SKM-1 (cell line): ENCODE measurements around the gene PPP1R9A.

Source experiments
- DNase-seq: peaks from one replicate; lab custom pipeline; 2025; ENCODE audit not compliant: unreplicated experiment; lab: John Stamatoyannopoulos, UW

PPP1R9A gene

DNA sequence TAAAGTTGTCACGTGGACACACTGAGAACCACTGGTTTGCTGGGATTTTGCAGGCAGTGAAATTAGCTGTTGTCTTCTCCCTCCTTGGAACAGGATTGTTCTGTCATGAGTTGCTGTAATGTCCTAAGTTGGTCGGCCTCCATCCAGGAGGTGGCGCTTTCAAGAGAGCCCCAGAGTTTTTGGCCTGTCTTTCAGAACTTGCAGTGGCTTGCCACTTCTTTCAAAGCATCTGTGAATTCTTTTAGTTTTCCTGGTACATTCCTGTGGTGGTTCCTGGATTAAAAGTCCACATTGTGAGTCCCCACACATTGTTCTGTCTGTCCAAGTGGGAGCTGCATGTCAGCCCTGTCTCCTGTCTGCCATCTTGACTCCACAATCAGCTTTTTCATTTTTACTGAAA is 283.1 kb downstream of the PPP1R9A start:
- no peak for DNase-seq

- DNase-seq = no peak
Measured at GRCh38 chr7:95191795-95192194, 284.4 kb downstream of the PPP1R9A start.

DNA sequence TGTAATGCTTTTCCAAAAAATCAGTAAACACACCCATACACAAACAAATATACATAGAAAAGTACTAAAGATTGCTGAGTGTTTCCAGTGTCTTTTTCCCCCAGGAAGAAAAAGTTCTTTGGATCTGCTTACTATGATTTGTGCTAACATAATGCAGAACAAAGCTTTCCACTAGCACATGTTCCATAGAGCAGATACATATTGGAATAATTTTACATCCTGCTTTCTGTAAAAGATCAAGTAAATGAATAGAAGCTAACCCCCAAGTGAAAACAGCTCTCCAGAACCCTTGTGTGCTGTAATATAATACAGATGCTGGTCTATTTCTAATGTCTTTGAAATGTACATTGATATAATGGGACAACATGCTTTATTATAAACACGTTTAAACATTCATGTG is 291.5 kb downstream of the PPP1R9A start:
- no peak for DNase-seq

GRCh38 chr7:95199779-95200558 is 292.6 kb downstream of the PPP1R9A start:
- no peak for DNase-seq

DNA sequence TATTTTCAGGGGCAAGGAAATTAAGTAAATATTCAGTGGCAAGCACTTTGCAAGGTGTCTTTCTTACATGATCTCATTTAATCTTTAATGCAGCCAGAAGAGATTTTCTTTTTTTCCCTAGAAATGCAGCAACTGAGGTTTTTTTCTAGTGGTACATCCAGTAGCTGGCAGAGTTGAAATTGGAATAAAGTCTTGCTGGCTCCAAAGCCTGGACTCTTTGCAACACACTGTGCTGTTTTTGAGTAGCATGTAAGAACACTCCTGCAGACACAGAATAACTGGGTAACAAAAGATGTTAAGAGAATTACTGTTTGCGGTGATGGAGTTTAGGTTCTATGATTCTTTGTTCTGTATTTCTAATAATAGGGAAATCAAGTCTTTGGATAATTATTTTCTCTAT is 293.3 kb downstream of the PPP1R9A start:
- DNase-seq = no peak

DNA sequence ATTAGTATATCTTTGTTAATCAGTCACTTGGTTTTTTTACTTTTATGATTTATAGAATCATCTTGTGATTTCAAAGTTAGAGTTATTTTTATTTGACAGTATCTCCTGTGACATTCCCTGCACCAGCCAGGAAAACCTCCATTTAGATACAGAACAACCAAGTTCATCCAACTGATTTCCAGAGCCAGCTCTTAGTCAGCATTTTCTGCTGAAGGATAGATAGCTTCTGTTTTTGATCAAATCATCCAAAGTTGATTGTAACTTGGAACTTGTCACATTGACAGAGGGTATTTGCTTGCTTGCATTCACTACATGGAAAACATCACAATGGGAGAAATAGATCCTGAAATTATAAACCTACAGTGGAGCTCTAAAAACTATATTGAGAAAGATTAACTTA is 294.3 kb downstream of the PPP1R9A start:
- DNase-seq = no peak

DNA sequence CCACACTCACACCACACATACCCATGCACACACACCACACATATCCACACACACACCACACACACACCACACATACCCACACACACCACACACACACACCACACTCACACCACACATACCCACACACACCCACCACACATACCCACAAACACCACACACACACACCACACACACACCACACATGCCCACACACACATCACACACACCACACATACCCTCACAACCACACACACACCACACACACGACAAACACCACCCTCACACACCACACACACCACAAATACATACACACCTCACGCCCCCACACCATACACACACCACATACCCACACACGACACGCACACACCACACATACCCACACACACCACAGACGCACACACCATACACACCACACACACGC is 297.2 kb downstream of the PPP1R9A start:
- no peak for DNase-seq

DNA sequence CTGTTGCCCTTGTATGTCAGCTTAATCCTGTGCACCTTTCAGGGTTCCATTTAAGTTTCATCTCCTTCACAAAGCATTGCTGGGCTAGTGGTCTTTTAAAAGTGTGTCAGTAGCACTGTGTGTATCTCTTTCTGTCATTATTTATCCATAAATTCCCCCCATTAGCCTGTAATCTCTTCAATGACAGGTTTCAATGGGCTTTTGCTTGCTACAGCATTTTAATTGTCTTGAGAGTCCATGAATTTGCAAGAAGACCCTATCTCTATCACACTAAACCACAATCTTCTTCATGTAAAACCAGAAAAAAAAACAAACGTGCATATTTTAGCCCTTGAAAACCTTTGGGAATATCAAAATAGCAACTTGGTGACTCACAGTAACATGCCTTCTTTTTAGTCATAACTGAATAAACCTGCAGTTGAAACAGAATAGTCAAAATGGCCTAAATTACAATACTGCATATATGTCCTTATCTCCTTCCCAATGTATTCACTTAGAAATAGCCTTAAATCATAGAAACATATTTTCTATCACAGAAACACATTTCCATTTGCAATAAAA is 298.4 kb downstream of the PPP1R9A start:
- no peak for DNase-seq

DNA sequence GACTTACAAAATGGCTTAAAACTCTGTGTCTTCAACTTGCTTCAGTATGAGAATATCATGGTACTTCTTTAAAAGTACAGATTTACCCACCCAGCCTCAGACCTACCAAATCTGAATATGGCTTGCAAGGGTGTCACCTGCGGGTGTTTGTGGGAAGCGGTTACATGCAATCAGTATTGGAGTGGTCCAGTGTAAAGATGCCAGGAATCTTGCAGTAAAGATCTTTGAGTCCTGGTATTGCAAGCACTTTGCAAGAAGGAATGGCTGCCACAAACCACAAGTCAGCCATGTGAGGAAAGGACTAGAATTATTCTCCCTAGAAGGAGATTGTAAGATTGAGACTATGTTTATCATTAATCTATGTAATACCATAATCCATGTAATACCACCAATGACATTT is 301.9 kb downstream of the PPP1R9A start:
- no peak for DNase-seq

- DNase-seq = no peak
Measured at GRCh38 chr7:95209788-95210187, 302.4 kb downstream of the PPP1R9A start.

- DNase-seq = no peak
Measured at GRCh38 chr7:95213148-95213547, 305.8 kb downstream of the PPP1R9A start.

- DNase-seq = no peak
Measured at GRCh38 chr7:95213809-95214492, 306.6 kb downstream of the PPP1R9A start.

DNA sequence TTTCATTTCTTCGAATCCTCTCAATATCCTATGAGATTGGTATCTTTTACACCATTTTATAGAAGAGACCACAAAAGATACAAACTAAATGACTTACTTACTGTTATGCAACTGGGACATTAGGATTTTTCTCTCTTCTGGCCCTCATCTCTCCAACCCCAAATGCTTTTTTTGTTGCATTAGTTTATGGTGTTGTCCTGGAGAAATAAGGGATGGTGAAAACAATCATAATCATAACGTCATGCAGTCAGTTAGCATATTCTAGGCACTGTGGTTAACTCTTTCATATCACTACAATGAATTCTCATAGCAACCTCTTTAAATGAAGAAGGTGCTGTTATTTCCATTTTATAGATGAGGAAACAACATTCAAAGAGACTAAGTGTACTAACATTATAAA is 312.3 kb downstream of the PPP1R9A start:
- DNase-seq = no peak

- DNase-seq = no peak
Measured at GRCh38 chr7:95220328-95220727, 312.9 kb downstream of the PPP1R9A start.

GRCh38 chr7:95225301-95225700 is 317.9 kb downstream of the PPP1R9A start:
- no peak for DNase-seq

GRCh38 chr7:95229301-95229700 is 321.9 kb downstream of the PPP1R9A start:
- DNase-seq = no peak

GRCh38 chr7:95238252-95238943 is 331.0 kb downstream of the PPP1R9A start:
- no peak for DNase-seq

DNA sequence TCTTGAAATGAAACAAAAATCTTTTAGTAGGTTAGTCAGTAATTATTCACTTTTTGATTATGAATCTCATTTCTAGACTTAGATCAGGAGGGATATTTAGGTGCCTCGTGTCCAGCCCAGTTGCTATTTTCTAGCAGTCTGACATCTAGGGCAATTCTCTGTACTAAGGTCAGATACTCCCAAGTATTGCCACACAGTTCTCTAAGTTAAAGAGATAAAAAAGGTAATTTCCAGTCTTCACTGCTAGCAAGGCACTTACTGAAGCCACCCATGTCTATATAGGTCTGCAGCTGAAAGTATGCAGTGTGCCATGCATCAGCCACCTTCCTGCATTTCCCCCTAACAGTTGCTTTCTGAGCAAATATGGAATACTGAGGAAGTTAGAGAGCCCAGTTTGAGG is 333.5 kb downstream of the PPP1R9A start:
- DNase-seq = no peak

DNA sequence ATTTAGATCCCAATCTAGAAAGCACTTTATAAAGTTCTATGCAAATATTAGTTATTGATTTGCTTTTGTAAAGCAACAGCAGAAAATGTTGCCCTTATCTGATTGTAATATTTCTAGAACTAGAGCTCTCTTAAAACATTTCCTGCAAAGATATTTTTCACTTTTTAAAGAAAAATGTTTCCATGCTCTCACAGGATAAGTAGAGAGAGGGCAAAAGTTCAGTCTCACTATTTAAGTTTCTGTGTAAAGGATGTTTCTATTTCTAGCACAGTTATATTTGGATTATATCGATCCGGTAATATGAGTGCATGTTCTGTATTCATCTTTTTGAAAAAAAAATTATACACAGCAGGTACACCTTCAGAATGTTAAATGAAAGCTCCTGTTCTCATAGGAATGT is 334.9 kb downstream of the PPP1R9A start:
- no peak for DNase-seq

DNA sequence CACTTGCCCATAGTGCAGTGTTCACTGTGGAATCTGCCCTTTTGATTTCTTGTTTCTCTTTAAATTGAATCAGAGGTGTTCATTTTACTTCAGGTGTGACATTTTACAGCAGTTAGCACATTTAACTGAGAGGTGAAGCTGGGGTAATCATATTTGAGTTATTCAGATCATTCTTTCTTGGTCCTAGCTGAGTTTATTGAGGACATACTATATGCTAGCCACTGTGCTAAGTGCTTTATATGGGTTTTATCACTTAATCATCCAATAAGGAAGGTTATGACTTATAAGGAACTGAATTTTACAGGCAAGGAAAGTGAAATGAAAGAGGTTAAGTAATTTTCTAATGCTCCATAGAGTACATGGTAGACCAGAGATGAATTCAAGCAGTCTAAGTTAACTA is 337.2 kb downstream of the PPP1R9A start:
- no peak for DNase-seq

GRCh38 chr7:95245828-95246500 is 338.6 kb downstream of the PPP1R9A start:
- no peak for DNase-seq
